GM21717 (cell line): ENCODE measurements around the gene FOLR1.

ENCODE experiments used
- ATAC-seq: cut with Tn5 transposase; IDR thresholded peaks from one replicate; pipeline ENCODE4 v1.9.1; 2021; ENCODE audit warnings: mild to moderate bottlenecking, moderate library complexity; ENCODE audit not compliant: unreplicated experiment

FOLR1 gene

GRCh38 chr11:72233773-72234513 is 42.0 kb downstream of the FOLR1 start:
- no peak for ATAC-seq

- no peak for ATAC-seq
Observed at GRCh38 chr11:72234514-72234830, 42.5 kb downstream of the FOLR1 start.

GRCh38 chr11:72234920-72235319 is 43.0 kb downstream of the FOLR1 start:
- ATAC-seq, result no peak

- no peak for ATAC-seq
Observed at GRCh38 chr11:72235351-72236057, 43.6 kb downstream of the FOLR1 start.

- ATAC-seq, result no peak
Observed at GRCh38 chr11:72236083-72236697, 44.2 kb downstream of the FOLR1 start.

- no peak for ATAC-seq
Observed at GRCh38 chr11:72236774-72237111, 44.8 kb downstream of the FOLR1 start.

- no peak for ATAC-seq
Observed at GRCh38 chr11:72237112-72237931, 45.4 kb downstream of the FOLR1 start.

GRCh38 chr11:72238040-72238450 is 46.1 kb downstream of the FOLR1 start:
- ATAC-seq, result no peak

GRCh38 chr11:72238492-72239312 is 46.8 kb downstream of the FOLR1 start:
- no peak for ATAC-seq

- no peak for ATAC-seq
Observed at GRCh38 chr11:72239313-72239848, 47.4 kb downstream of the FOLR1 start.

GRCh38 chr11:72239849-72240460 is 48.0 kb downstream of the FOLR1 start:
- ATAC-seq, result no peak

GRCh38 chr11:72240461-72241290 is 48.7 kb downstream of the FOLR1 start:
- ATAC-seq, result no peak

GRCh38 chr11:72241291-72241781 is 49.4 kb downstream of the FOLR1 start:
- ATAC-seq, result no peak

- no peak for ATAC-seq
Observed at GRCh38 chr11:72242141-72242540, 50.2 kb downstream of the FOLR1 start.

- ATAC-seq, result no peak
Observed at GRCh38 chr11:72243173-72244059, 51.5 kb downstream of the FOLR1 start.

GRCh38 chr11:72244060-72244360 is 52.1 kb downstream of the FOLR1 start, which contains the start of gene PHOX2A:
Gene PHOX2A (minus strand): TSS chr11:72244176. CDS start chr11:72244004, 172 bp downstream.
- ATAC-seq, result no peak

- ATAC-seq, result no peak
Observed at GRCh38 chr11:72244361-72245262, 52.7 kb downstream of the FOLR1 start.
